Loucy (cell line): ENCODE results near the gene PRSS57.

Experiments used
- CTCF ChIP-seq: fragments of 200-600 bp; sonication (generic); conservative IDR thresholded peaks from 2 replicates; pipeline ENCODE4 v1.5.1; 2014; ENCODE audit warnings: mild to moderate bottlenecking, antibody characterized with exemption, low read length
- EZH2phosphoT487 ChIP-seq: fragments of 200-600 bp; IDR thresholded peaks from 2 replicates; pipeline ENCODE4 v1.6.1; 2018; ENCODE audit warnings: antibody characterized with exemption, mild to moderate bottlenecking, moderate library complexity, borderline replicate concordance

- TF ChIP-seq CTCF (no peak), EZH2phosphoT487 (no peak)
Measured at GRCh38 chr19:677601-678436, 17.4 kb downstream of the PRSS57 start.
